Endothelial cell of umbilical vein (primary cell): ENCODE results near the gene OR1E1. TPM values are rescaled to one million over a fixed set of nuclear protein-coding genes. Genes with fewer than 3 reads are reported as not detected.

Source experiments
- BruUV-seq: library from RNA; stranded (reverse); fragments of 400-500 nt; replicated peaks from 2 replicates; lab custom pipeline; 2021; lab: Mats Ljungman, UMichigan
- CTCF ChIA-PET: fragments of 300-600, 350-600 bp; sonication (Branson Sonifier 250); formaldehyde crosslinking; loops from one replicate; lab custom pipeline; 2021; ENCODE audit warnings: antibody characterized with exemption, inconsistent platforms; lab: Charles Lee
- POLR2A ChIA-PET: fragments of 300-600, 350-600 bp; sonication (Branson Sonifier 250); formaldehyde crosslinking; loops from one replicate; lab custom pipeline; 2021; ENCODE audit warnings: antibody characterized with exemption, inconsistent platforms; lab: Charles Lee
- DNase-seq: peaks from one replicate; pipeline ENCODE4 v3.0.0-alpha.2; 2011; ENCODE audit warnings: low read depth, low spot score
- FAIRE-seq: peaks from 2 replicates; lab custom pipeline; 2011; peaks lifted over from hg19 to GRCh38; lab: Jason Lieb, UNC
- H2AFZ ChIP-seq: 2 replicates; pipeline ENCODE4 v1.6.0; 2012; ENCODE audit warnings: low read depth, low read length, control low read depth, inconsistent platforms
- H3K27ac ChIP-seq: 2 replicates; pipeline ENCODE4 v1.5.1; 2011; ENCODE audit warnings: low read depth, mild to moderate bottlenecking, control low read depth, low read length, moderate library complexity; ENCODE audit not compliant: insufficient read depth
- H3K27me3 ChIP-seq, 2 experiments: 2 replicates each; pipeline versions ENCODE4 v1.6.0 to v1.6.1; 2011; ENCODE audit warnings: low read length in 2 of 2, mixed read lengths in 1 of 2; ENCODE audit not compliant: control insufficient read depth in 2 of 2, insufficient read depth in 2 of 2
- H3K36me3 ChIP-seq, 2 experiments: 2 replicates in 1 of 2; 3 replicates in 1 of 2; pipeline ENCODE4 v1.5.1; 2011; ENCODE audit warnings: low read length in 2 of 2, mild to moderate bottlenecking in 1 of 2, moderate library complexity in 1 of 2; ENCODE audit not compliant: control insufficient read depth in 2 of 2, insufficient read depth in 2 of 2; ENCODE audit errors: extremely low read depth in 1 of 2
- H3K4me1 ChIP-seq: 3 replicates; pipeline ENCODE4 v1.5.1; 2011; ENCODE audit warnings: mild to moderate bottlenecking, low read length; ENCODE audit not compliant: control insufficient read depth, insufficient read depth; ENCODE audit errors: extremely low read depth
- H3K4me2 ChIP-seq: 2 replicates; pipeline ENCODE4 v1.6.1; 2011; ENCODE audit warnings: low read length, control low read depth, mixed read lengths; ENCODE audit not compliant: insufficient read depth
- H3K4me3 ChIP-seq, 3 experiments: fragments of 200-600 bp in 1 of 3; sonication (generic), shearing (Covaris generic) in 1 of 3; replicated peaks in 1 of 3; 2 replicates each; pipeline ENCODE4 v1.5.1; 2011 to 2016; ENCODE audit warnings: control low read depth in 3 of 3, low read length in 3 of 3, mild to moderate bottlenecking in 2 of 3, inconsistent platforms in 1 of 3, low read depth in 1 of 3, moderate library complexity in 1 of 3; ENCODE audit not compliant: insufficient read depth in 1 of 3
- H3K79me2 ChIP-seq: 2 replicates; pipeline ENCODE4 v1.6.0; 2012; ENCODE audit warnings: low read length, inconsistent platforms; ENCODE audit not compliant: control insufficient read depth, insufficient read depth
- H3K9ac ChIP-seq: replicated peaks from 2 replicates; pipeline ENCODE3; 2011; ENCODE audit warnings: low read length, control low read depth; ENCODE audit not compliant: insufficient read depth; ENCODE audit errors: extremely low read depth
- H3K9me1 ChIP-seq: replicated peaks from 3 replicates; pipeline ENCODE4 v1.6.0; 2011; ENCODE audit warnings: mild to moderate bottlenecking, low read length; ENCODE audit not compliant: control insufficient read depth, insufficient read depth; ENCODE audit errors: extremely low read depth
- H3K9me3 ChIP-seq: replicated peaks from 2 replicates; pipeline ENCODE4 v1.5.1; 2012; ENCODE audit warnings: low read length, inconsistent platforms; ENCODE audit not compliant: control insufficient read depth, insufficient read depth
- H4K20me1 ChIP-seq: replicated peaks from 2 replicates; pipeline ENCODE3; 2011; ENCODE audit warnings: mild to moderate bottlenecking, low read length; ENCODE audit not compliant: control insufficient read depth, insufficient read depth; ENCODE audit errors: extremely low read depth
- EZH2 ChIP-seq: IDR thresholded peaks from 2 replicates; pipeline ENCODE4 v1.6.1; 2012; ENCODE audit warnings: borderline replicate concordance, low read depth, mild to moderate bottlenecking, moderate library complexity, low read length, inconsistent platforms; ENCODE audit not compliant: severe bottlenecking
- GATA2 ChIP-seq: IDR thresholded peaks from 2 replicates; pipeline ENCODE4 v1.7.0; 2011; ENCODE audit warnings: low read depth, mild to moderate bottlenecking, moderate library complexity, mixed read lengths, low read length; ENCODE audit not compliant: insufficient read length, insufficient read depth
- JUN ChIP-seq: IDR thresholded peaks from 2 replicates; pipeline ENCODE4 v1.6.1; 2011; ENCODE audit warnings: borderline replicate concordance, low read depth; ENCODE audit not compliant: insufficient read length, insufficient read depth
- POLR2A ChIP-seq: IDR thresholded peaks from 2 replicates; pipeline ENCODE4 v1.6.1; 2012; ENCODE audit warnings: low read depth, mild to moderate bottlenecking, control low read depth, low read length
- POLR2AphosphoS5 ChIP-seq: IDR thresholded peaks from 2 replicates; pipeline ENCODE4 v1.6.1; 2012; ENCODE audit warnings: low read depth, mild to moderate bottlenecking, control low read depth, low read length, moderate library complexity; ENCODE audit not compliant: insufficient read depth
- dilution Hi-C: fragments of 300-500 bp; cut with MboI; formaldehyde crosslinking; loops from one replicate; pipeline ENCODE4 v1.15.0; 2019; ENCODE audit warnings: low sequenced_read_pairs; ENCODE audit not compliant: extremely low pct_ligation_motif_present
- intact Hi-C: fragments of 100-400 bp; cut with micrococcal nuclease; formaldehyde crosslinking; loops from one replicate; pipeline ENCODE4 v1.10.0; 2022
- polyA plus RNA-seq, 4 experiments: library from polyadenylated mRNA; depleted of rRNA in 3 of 4; stranded (reverse) in 3 of 4; unstranded in 1 of 4; fragments of >200 nt; gene quantifications; 2 replicates each; pipeline versions ENCODE4 v1.2.1 to v1.2.3, GENCODE V29; 2011 to 2012; ENCODE audit warnings: missing spikeins in 1 of 4
- total RNA-seq: library from RNA; stranded (reverse); gene quantifications from 2 replicates; pipeline ENCODE4 v1.2.3, GENCODE V29; 2021
- TF ChIP-seq, protein P1 (sequence below): IDR thresholded peaks from 2 replicates; pipeline ENCODE4 v1.6.1; 2011; ENCODE audit not compliant: insufficient read depth, insufficient read length
- TF ChIP-seq, protein P2 (sequence below), 2 donors: IDR thresholded peaks; 1 replicate in 1 of 2; 2 replicates in 1 of 2; pipeline ENCODE4 v1.5.1; 2011; ENCODE audit warnings: low read length in 2 of 2, mild to moderate bottlenecking in 2 of 2, moderate library complexity in 2 of 2, control low read depth in 1 of 2, inconsistent platforms in 1 of 2, low read depth in 1 of 2; ENCODE audit not compliant: insufficient read depth in 1 of 2; ENCODE audit errors: extremely low read depth in 1 of 2

The OR1E1 gene
- total and polyA plus RNA-seq, 2 donors (not counting 3 experiments of a cell fraction or from before 2014, with no cell fraction given): 0.06 TPM; not detected in 1

DNA sequence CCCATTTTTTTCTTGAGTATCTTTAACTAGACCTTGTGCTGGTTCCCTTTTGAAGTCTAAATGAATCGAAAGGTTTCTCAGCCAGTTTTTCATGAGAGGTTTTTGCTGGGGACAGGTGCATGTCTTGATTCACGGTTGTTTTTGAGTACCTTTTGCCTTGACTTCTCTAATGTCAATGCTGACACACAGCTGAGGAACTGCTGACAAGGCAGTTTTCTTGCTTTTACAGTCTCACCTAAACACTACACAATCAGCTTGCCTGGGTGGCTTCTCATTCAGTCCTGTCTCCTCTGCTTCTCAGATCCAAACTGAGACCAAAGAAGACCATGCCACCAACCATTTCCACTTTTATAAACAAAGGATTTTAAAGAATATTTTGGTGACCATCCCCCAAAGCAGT, 20.0 kb upstream of the OR1E1 start:
- Histone ChIP-seq H3K27ac (no peak overlapping the region), H3K36me3 (no peaks in the 10 kb centered on the region), H3K79me2 (no peaks in the 10 kb centered on the region), H3K4me2 (no peak overlapping the region), H3K4me3 (no peak overlapping the region), H3K9me1 (no peaks in the 10 kb centered on the region), H3K9ac (no peak overlapping the region), H3K27me3 (no peaks in the 10 kb centered on the region), H2AFZ (no peak overlapping the region), H3K4me1 (no peaks in the 10 kb centered on the region), H4K20me1 (no peaks in the 10 kb centered on the region), H3K9me3 (peaks cover 2% of the 10 kb centered on the region)
- ChIA-PET CTCF (no interaction called here), POLR2A (no interaction called here)
- FAIRE-seq (no peak), DNase-seq (no peak)
- BruUV-seq: no TSS peak
- TF ChIP-seq GATA2 (no peak), JUN (no peak), POLR2AphosphoS5 (no peak), EZH2 (no peak), POLR2A (no peak)
- TF ChIP-seq, protein P1, sequence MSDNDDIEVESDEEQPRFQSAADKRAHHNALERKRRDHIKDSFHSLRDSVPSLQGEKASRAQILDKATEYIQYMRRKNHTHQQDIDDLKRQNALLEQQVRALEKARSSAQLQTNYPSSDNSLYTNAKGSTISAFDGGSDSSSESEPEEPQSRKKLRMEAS: no peak
- TF ChIP-seq, protein P2, sequence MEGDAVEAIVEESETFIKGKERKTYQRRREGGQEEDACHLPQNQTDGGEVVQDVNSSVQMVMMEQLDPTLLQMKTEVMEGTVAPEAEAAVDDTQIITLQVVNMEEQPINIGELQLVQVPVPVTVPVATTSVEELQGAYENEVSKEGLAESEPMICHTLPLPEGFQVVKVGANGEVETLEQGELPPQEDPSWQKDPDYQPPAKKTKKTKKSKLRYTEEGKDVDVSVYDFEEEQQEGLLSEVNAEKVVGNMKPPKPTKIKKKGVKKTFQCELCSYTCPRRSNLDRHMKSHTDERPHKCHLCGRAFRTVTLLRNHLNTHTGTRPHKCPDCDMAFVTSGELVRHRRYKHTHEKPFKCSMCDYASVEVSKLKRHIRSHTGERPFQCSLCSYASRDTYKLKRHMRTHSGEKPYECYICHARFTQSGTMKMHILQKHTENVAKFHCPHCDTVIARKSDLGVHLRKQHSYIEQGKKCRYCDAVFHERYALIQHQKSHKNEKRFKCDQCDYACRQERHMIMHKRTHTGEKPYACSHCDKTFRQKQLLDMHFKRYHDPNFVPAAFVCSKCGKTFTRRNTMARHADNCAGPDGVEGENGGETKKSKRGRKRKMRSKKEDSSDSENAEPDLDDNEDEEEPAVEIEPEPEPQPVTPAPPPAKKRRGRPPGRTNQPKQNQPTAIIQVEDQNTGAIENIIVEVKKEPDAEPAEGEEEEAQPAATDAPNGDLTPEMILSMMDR (IDR thresholded peaks at IDR 0.05; ENCODE audit: extremely low read depth in 1 of 2, insufficient read depth in 1 of 2, low read depth in 1 of 2, low read length in 2 of 2): no peak
- intact Hi-C loops (no loop called here), dilution Hi-C loops (no loop called here)
